PC-3 (cell line): Measurements from ENCODE around the gene TRIM31.
A peak's percentile ranks its signal among the peaks of the same experiment; 100 is the strongest.

Experiments
- EZH2 ChIP-seq: fragments of 300-600 bp; sonication (generic); IDR thresholded peaks from one replicate; pipeline ENCODE4 v1.6.1; 2017; ENCODE audit warnings: antibody characterized with exemption, mild to moderate bottlenecking, low read length; ENCODE audit not compliant: unreplicated experiment
- TF ChIP-seq, protein P1 (sequence below): fragments of 300-600 bp; sonication (generic); conservative IDR thresholded peaks from 2 replicates; pipeline ENCODE4 v1.5.1; 2017; ENCODE audit warnings: antibody characterized with exemption, low read depth, mild to moderate bottlenecking, low read length

GRCh38 chr6:30104661-30105060 is 8.2 kb downstream of the TRIM31 start:
- TF ChIP-seq, protein P1, sequence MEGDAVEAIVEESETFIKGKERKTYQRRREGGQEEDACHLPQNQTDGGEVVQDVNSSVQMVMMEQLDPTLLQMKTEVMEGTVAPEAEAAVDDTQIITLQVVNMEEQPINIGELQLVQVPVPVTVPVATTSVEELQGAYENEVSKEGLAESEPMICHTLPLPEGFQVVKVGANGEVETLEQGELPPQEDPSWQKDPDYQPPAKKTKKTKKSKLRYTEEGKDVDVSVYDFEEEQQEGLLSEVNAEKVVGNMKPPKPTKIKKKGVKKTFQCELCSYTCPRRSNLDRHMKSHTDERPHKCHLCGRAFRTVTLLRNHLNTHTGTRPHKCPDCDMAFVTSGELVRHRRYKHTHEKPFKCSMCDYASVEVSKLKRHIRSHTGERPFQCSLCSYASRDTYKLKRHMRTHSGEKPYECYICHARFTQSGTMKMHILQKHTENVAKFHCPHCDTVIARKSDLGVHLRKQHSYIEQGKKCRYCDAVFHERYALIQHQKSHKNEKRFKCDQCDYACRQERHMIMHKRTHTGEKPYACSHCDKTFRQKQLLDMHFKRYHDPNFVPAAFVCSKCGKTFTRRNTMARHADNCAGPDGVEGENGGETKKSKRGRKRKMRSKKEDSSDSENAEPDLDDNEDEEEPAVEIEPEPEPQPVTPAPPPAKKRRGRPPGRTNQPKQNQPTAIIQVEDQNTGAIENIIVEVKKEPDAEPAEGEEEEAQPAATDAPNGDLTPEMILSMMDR, result peak; percentile 20; the same call in 1 of the 2 replicates
- TF ChIP-seq EZH2, result no peak
